WTC11 (cell line): Measurements from ENCODE around the gene SYCP1. TPM values are rescaled to one million over a fixed set of nuclear protein-coding genes. Genes with fewer than 3 reads are reported as not detected.
"Not testable (repeated sequence)": the region's sequence is repeated elsewhere in the genome, so short reads cannot be mapped to it uniquely, and the experiment has no call there.

Experiments used
- ATAC-seq: fragments of 200-7000 bp; cut with Tn5 transposase; 2 replicates; pipeline ENCODE4 v1.10.0; 2021; ENCODE audit warnings: mild to moderate bottlenecking, moderate library complexity
- CTCF ChIA-PET: fragments of 300-600 bp; sonication (Branson Sonifier 250); formaldehyde crosslinking; loops from one replicate; lab custom pipeline; 2021; ENCODE audit warnings: antibody characterized with exemption; lab: Charles Lee
- POLR2A ChIA-PET: fragments of 350-600 bp; sonication (Branson Sonifier 250); formaldehyde crosslinking; loops from one replicate; lab custom pipeline; 2021; ENCODE audit warnings: antibody characterized with exemption; lab: Charles Lee
- DNase-seq: peaks from one replicate; pipeline ENCODE4 v3.0.0; 2021; ENCODE audit warnings: low spot score
- H3K27ac Mint-ChIP-seq: 2 replicates; pipeline ENCODE4 v1.8.0; 2021; ENCODE audit warnings: mixed read lengths
- H3K27me3 Mint-ChIP-seq: 2 replicates; pipeline ENCODE4 v1.8.0; 2021; ENCODE audit warnings: low read depth, mild to moderate bottlenecking, moderate library complexity, mixed read lengths
- H3K36me3 Mint-ChIP-seq: 2 replicates; pipeline ENCODE4 v1.8.0; 2021; ENCODE audit warnings: mixed read lengths
- H3K4me1 Mint-ChIP-seq: 2 replicates; pipeline ENCODE4 v1.8.0; 2022; ENCODE audit warnings: mixed read lengths
- H3K4me3 Mint-ChIP-seq: 2 replicates; pipeline ENCODE4 v1.8.0; 2021; ENCODE audit warnings: mild to moderate bottlenecking, moderate library complexity, mixed read lengths
- H3K9me3 Mint-ChIP-seq: 2 replicates; pipeline ENCODE4 v1.8.0; 2021; ENCODE audit warnings: mixed read lengths
- GABPB1 ChIP-seq: sonication (generic); formaldehyde crosslinking; IDR thresholded peaks from 2 replicates; pipeline ENCODE4 v1.8.1; 2023; ENCODE audit warnings: mild to moderate bottlenecking, missing genetic modification reagents
- GTF2I ChIP-seq: fragments of 250-450 bp; sonication (Bioruptor Pico); conservative IDR thresholded peaks from 2 replicates; pipeline ENCODE4 v1.4.0; 2021; ENCODE audit warnings: mild to moderate bottlenecking
- JAZF1 ChIP-seq: fragments of 250-450 bp; sonication (Bioruptor Pico); IDR thresholded peaks from 2 replicates; pipeline ENCODE4 v1.9.0; 2021; ENCODE audit warnings: moderate library complexity, mild to moderate bottlenecking, inconsistent platforms
- MYBL2 ChIP-seq: sonication (generic); formaldehyde crosslinking; IDR thresholded peaks from 2 replicates; pipeline ENCODE4 v1.8.1; 2023; ENCODE audit warnings: mild to moderate bottlenecking, moderate library complexity, missing genetic modification reagents
- NR3C1 ChIP-seq: sonication (generic); formaldehyde crosslinking; conservative IDR thresholded peaks from 2 replicates; pipeline ENCODE4 v1.8.1; 2023; ENCODE audit warnings: low read depth, mild to moderate bottlenecking, missing genetic modification reagents
- PRRX2 ChIP-seq: fragments of 250-450 bp; sonication (Bioruptor Pico); IDR thresholded peaks from 2 replicates; pipeline ENCODE4 v1.8.0; 2021; ENCODE audit warnings: mild to moderate bottlenecking
- SOX15 ChIP-seq: fragments of 250-450 bp; sonication (Bioruptor Pico); IDR thresholded peaks from 2 replicates; pipeline ENCODE4 v1.9.0; 2021; ENCODE audit warnings: mild to moderate bottlenecking
- TEAD4 ChIP-seq: sonication (generic); formaldehyde crosslinking; IDR thresholded peaks from 2 replicates; pipeline ENCODE4 v1.8.0; 2022; ENCODE audit warnings: mild to moderate bottlenecking, missing genetic modification reagents
- ZBTB21 ChIP-seq: sonication (generic); formaldehyde crosslinking; IDR thresholded peaks from 2 replicates; pipeline ENCODE4 v1.8.1; 2023; ENCODE audit warnings: mild to moderate bottlenecking, missing genetic modification reagents, borderline replicate concordance
- ZNF232 ChIP-seq: sonication (generic); formaldehyde crosslinking; IDR thresholded peaks from 2 replicates; pipeline ENCODE4 v1.8.0; 2022; ENCODE audit warnings: mild to moderate bottlenecking, missing genetic modification reagents
- ZNF671 ChIP-seq: fragments of 250-450 bp; sonication (Bioruptor Pico); IDR thresholded peaks from 2 replicates; pipeline ENCODE4 v1.8.0; 2021; ENCODE audit warnings: mild to moderate bottlenecking
- total RNA-seq: library from RNA; stranded (reverse); gene quantifications from 3 replicates; pipeline ENCODE4 v1.2.3, GENCODE V29; 2021
- TF ChIP-seq, protein P1 (sequence below): sonication (generic); formaldehyde crosslinking; IDR thresholded peaks from 2 replicates; pipeline ENCODE4 v1.8.1; 2023; ENCODE audit warnings: mild to moderate bottlenecking, missing genetic modification reagents
- TF ChIP-seq, protein P2 (sequence below): sonication (generic); formaldehyde crosslinking; IDR thresholded peaks from 2 replicates; pipeline ENCODE4 v1.8.0; 2023; ENCODE audit warnings: mild to moderate bottlenecking, missing genetic modification reagents
- TF ChIP-seq, protein P3 (sequence below): sonication (generic); formaldehyde crosslinking; IDR thresholded peaks from 2 replicates; pipeline ENCODE4 v1.8.1; 2022; ENCODE audit warnings: low read depth, missing genetic modification reagents, borderline replicate concordance
- TF ChIP-seq, protein P4 (sequence below): fragments of 200-600 bp; IDR thresholded peaks from 2 replicates; pipeline ENCODE4 v1.8.0; 2022; ENCODE audit warnings: antibody characterized with exemption

Gene SYCP1
- total RNA-seq, 1 experiment from 2014 or later: not detected

DNA sequence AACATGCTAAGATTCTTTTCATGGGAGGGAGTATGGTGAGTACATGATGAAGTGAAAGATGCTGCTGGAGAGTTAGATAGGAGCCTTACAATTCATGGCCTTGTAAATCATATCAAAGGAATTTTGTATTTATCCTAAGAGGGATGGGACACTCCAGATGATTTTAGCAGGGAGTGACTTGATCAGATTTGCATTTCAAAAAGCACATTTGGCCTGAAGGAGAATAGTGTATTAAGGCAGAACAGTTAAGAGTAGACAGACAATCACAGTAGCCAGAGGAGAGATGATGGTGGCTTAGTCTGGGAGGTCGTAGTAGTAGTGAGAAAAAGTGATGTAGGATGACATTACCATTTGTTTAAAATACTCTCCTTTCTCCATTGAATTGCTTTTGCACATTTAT is 48.8 kb downstream of the SYCP1 start (continued):
- no peak for TF ChIP-seq PRRX2 (CRISPR knock-in tag)
- TF ChIP-seq JAZF1 (CRISPR knock-in tag): no peak
- TF ChIP-seq ZBTB21 (CRISPR knock-in tag): no peak
- TF ChIP-seq, protein P1, sequence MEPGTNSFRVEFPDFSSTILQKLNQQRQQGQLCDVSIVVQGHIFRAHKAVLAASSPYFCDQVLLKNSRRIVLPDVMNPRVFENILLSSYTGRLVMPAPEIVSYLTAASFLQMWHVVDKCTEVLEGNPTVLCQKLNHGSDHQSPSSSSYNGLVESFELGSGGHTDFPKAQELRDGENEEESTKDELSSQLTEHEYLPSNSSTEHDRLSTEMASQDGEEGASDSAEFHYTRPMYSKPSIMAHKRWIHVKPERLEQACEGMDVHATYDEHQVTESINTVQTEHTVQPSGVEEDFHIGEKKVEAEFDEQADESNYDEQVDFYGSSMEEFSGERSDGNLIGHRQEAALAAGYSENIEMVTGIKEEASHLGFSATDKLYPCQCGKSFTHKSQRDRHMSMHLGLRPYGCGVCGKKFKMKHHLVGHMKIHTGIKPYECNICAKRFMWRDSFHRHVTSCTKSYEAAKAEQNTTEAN (CRISPR knock-in tag): no peak
- no peak for TF ChIP-seq ZNF671 (CRISPR knock-in tag)

DNA sequence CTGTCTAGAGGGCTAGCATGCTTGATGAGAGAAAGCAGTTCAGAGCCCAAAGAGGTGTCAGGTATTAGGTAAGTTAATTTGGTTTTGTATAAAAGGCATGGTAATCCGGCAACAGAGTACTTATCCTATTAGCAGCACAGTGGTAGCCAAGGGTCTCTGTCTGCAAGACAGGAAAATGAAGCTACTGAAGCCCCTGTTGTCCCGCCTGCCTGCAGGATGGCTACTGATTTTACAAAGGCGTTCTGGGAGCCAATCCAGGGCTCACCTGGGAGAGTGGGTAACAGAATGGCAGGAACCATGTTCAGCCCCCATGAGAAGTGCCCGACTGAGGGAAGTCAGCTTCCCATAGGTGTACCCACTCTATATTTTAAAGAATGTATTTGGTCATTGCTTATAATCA is 61.1 kb downstream of the SYCP1 start:
- CTCF ChIA-PET, H3K4me3 Mint-ChIP-seq, H3K9me3 Mint-ChIP-seq, H3K27me3 Mint-ChIP-seq, H3K27ac Mint-ChIP-seq, H3K36me3 Mint-ChIP-seq, POLR2A ChIA-PET, H3K4me1 Mint-ChIP-seq, DNase-seq: not testable (repeated sequence)
- peak; percentile 99 for ATAC-seq

DNA sequence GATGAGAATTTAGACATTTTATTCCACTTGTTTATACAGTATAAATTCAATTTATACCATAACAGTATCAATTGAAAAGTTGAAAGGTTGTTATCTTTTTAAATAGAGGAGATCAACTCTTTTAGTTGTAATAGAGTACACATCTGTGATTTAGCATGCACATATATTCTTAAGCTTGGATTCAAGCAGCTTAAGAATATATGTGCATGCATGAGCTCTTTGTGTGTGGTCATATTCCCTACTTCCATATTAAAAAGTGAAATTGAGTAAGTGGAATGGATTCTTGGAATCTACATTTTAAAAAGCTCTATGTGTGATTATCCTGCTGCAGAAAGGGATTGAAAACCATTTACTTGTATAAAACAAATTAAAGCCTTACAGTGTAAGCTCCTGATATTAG is 71.9 kb downstream of the SYCP1 start:
- H3K27me3 Mint-ChIP-seq: no peaks in the 10 kb centered on the region; the same call in 1 of the 2 replicates
- POLR2A ChIA-PET: no interaction called here
- no peak overlapping the region for H3K27ac Mint-ChIP-seq
- peaks cover 12% of the 10 kb centered on the region for H3K9me3 Mint-ChIP-seq
- H3K4me3 Mint-ChIP-seq: no peak overlapping the region
- H3K4me1 Mint-ChIP-seq: no peaks in the 10 kb centered on the region
- DNase-seq (no peak), ATAC-seq (no peak)
- TF ChIP-seq MYBL2 (CRISPR knock-in tag) (no peak), GABPB1 (CRISPR knock-in tag) (no peak), PRRX2 (CRISPR knock-in tag) (no peak), ZNF232 (CRISPR knock-in tag) (no peak), SOX15 (CRISPR knock-in tag) (no peak)
- TF ChIP-seq, protein P2, sequence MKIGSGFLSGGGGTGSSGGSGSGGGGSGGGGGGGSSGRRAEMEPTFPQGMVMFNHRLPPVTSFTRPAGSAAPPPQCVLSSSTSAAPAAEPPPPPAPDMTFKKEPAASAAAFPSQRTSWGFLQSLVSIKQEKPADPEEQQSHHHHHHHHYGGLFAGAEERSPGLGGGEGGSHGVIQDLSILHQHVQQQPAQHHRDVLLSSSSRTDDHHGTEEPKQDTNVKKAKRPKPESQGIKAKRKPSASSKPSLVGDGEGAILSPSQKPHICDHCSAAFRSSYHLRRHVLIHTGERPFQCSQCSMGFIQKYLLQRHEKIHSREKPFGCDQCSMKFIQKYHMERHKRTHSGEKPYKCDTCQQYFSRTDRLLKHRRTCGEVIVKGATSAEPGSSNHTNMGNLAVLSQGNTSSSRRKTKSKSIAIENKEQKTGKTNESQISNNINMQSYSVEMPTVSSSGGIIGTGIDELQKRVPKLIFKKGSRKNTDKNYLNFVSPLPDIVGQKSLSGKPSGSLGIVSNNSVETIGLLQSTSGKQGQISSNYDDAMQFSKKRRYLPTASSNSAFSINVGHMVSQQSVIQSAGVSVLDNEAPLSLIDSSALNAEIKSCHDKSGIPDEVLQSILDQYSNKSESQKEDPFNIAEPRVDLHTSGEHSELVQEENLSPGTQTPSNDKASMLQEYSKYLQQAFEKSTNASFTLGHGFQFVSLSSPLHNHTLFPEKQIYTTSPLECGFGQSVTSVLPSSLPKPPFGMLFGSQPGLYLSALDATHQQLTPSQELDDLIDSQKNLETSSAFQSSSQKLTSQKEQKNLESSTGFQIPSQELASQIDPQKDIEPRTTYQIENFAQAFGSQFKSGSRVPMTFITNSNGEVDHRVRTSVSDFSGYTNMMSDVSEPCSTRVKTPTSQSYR (CRISPR knock-in tag): no peak
- CTCF ChIA-PET: interaction anchor here (1.3 kb wide), 1 partner anchor 115 kb away, joined by 3 read pairs; no protein-coding TSS in a partner anchor
- H3K36me3 Mint-ChIP-seq: peaks cover 2% of the 10 kb centered on the region

DNA sequence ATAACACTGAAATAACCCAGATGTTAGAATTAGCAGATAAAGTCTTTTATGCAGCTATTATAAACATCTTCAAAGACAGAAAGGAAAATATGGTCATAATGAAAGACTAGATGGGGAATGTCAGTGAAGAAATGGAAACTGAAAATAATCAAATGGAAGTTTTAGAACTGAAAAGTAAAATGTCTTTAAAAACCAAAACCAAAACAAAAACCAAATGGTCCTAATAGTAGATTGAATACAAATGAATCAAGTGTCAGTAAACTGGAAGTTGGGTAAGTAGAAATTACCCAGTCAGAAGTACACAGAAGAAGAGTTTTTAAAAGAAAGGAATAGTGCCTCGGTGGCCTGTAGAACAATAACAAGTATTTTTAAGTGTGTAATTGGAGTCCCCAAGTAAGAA is 72.7 kb downstream of the SYCP1 start:
- H3K9me3 Mint-ChIP-seq: peaks cover 20% of the 10 kb centered on the region
- CTCF ChIA-PET: no interaction called here
- H3K27ac Mint-ChIP-seq: no peak overlapping the region
- no peak for ATAC-seq
- H3K36me3 Mint-ChIP-seq: peaks cover 10% of the 10 kb centered on the region
- H3K27me3 Mint-ChIP-seq: no peaks in the 10 kb centered on the region; the same call in 1 of the 2 replicates
- TF ChIP-seq TEAD4 (CRISPR knock-in tag): no peak
- TF ChIP-seq, protein P3, sequence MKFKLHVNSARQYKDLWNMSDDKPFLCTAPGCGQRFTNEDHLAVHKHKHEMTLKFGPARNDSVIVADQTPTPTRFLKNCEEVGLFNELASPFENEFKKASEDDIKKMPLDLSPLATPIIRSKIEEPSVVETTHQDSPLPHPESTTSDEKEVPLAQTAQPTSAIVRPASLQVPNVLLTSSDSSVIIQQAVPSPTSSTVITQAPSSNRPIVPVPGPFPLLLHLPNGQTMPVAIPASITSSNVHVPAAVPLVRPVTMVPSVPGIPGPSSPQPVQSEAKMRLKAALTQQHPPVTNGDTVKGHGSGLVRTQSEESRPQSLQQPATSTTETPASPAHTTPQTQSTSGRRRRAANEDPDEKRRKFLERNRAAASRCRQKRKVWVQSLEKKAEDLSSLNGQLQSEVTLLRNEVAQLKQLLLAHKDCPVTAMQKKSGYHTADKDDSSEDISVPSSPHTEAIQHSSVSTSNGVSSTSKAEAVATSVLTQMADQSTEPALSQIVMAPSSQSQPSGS (CRISPR knock-in tag): no peak
- no peak for DNase-seq
- POLR2A ChIA-PET: no interaction called here
- H3K4me1 Mint-ChIP-seq: no peaks in the 10 kb centered on the region
- H3K4me3 Mint-ChIP-seq: no peak overlapping the region

DNA sequence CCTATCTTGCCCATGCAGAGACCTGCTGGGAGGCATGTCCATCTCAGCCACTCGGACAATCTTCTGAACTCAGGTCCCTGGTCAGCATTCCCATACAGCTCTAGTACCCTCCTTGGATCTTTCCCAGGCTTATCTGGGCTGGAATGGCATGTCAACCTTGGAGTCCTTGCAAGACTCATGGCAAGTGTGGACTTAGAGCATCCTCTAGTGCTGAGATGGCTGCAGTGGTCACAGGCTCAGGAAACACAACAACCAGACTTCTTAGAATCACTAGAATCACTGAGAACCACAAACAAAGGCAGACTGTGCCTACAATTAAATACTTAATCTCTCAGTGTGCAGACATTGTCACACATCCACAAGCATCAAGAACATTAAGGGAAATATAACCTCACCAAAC is 101.9 kb downstream of the SYCP1 start:
- H3K27ac Mint-ChIP-seq: no peak overlapping the region
- TF ChIP-seq GTF2I (no peak), NR3C1 (CRISPR knock-in tag) (no peak)
- TF ChIP-seq, protein P4, sequence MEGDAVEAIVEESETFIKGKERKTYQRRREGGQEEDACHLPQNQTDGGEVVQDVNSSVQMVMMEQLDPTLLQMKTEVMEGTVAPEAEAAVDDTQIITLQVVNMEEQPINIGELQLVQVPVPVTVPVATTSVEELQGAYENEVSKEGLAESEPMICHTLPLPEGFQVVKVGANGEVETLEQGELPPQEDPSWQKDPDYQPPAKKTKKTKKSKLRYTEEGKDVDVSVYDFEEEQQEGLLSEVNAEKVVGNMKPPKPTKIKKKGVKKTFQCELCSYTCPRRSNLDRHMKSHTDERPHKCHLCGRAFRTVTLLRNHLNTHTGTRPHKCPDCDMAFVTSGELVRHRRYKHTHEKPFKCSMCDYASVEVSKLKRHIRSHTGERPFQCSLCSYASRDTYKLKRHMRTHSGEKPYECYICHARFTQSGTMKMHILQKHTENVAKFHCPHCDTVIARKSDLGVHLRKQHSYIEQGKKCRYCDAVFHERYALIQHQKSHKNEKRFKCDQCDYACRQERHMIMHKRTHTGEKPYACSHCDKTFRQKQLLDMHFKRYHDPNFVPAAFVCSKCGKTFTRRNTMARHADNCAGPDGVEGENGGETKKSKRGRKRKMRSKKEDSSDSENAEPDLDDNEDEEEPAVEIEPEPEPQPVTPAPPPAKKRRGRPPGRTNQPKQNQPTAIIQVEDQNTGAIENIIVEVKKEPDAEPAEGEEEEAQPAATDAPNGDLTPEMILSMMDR: 0 out of 2 replicates have a peak, but pooled peaks have one; percentile 36
- no peaks in the 10 kb centered on the region for H3K36me3 Mint-ChIP-seq
- CTCF ChIA-PET: interaction anchor here (1.1 kb wide), 1 partner anchor 96 kb away, joined by 8 read pairs; no protein-coding TSS in a partner anchor
- DNase-seq (peak; percentile 42), ATAC-seq (peak; percentile 99)
- no peak overlapping the region for H3K4me3 Mint-ChIP-seq
- POLR2A ChIA-PET: no interaction called here
- H3K9me3 Mint-ChIP-seq: no peaks in the 10 kb centered on the region
- H3K4me1 Mint-ChIP-seq: no peaks in the 10 kb centered on the region
- peaks cover 7% of the 10 kb centered on the region; the same call in 1 of the 2 replicates for H3K27me3 Mint-ChIP-seq
